MM.1S (cell line): ENCODE data around the gene ANXA2.
"Not testable (repeated sequence)": the region's sequence is repeated elsewhere in the genome, so short reads cannot be mapped to it uniquely, and the experiment has no call there.

Source experiments
- DNase-seq: peaks from one replicate; pipeline ENCODE4 v3.0.0-alpha.2; 2015
- H2AFZ ChIP-seq: fragments of 300-600 bp; sonication (generic); 2 replicates; pipeline ENCODE4 v1.6.0; 2016; ENCODE audit warnings: antibody characterized with exemption, low read length
- H3F3A ChIP-seq: fragments of 300-600 bp; sonication (generic); 2 replicates; pipeline ENCODE4 v1.6.1; 2016; ENCODE audit warnings: mild to moderate bottlenecking, antibody characterized with exemption, low read length, moderate library complexity, mixed read lengths; ENCODE audit not compliant: insufficient read depth
- H3K27ac ChIP-seq: fragments of 300-600 bp; sonication (generic); 2 replicates; pipeline ENCODE4 v1.5.1; 2016; ENCODE audit warnings: mild to moderate bottlenecking, low read length
- H3K27me3 ChIP-seq: fragments of 300-600 bp; sonication (generic); replicated peaks from 2 replicates; pipeline ENCODE4 v1.6.0; 2016; ENCODE audit warnings: low read length; ENCODE audit not compliant: insufficient read depth
- H3K36me3 ChIP-seq: fragments of 300-600 bp; sonication (generic); replicated peaks from 2 replicates; pipeline ENCODE4 v1.6.1; 2016; ENCODE audit warnings: mild to moderate bottlenecking, low read length, mixed read lengths; ENCODE audit not compliant: insufficient read depth
- H3K4me1 ChIP-seq: fragments of 300-600 bp; sonication (generic); 2 replicates; pipeline ENCODE4 v1.6.1; 2016; ENCODE audit warnings: low read length, mixed read lengths
- H3K4me2 ChIP-seq: fragments of 300-600 bp; sonication (generic); 2 replicates; pipeline ENCODE4 v1.6.0; 2016; ENCODE audit warnings: low read depth, low read length
- H3K4me3 ChIP-seq: fragments of 300-600 bp; sonication (generic); 2 replicates; pipeline ENCODE4 v1.5.1; 2016; ENCODE audit warnings: low read length, mixed read lengths
- H3K79me2 ChIP-seq: fragments of 300-600 bp; sonication (generic); 2 replicates; pipeline ENCODE4 v1.6.1; 2016; ENCODE audit warnings: mixed run types, low read length, mixed read lengths
- H3K9ac ChIP-seq: fragments of 300-600 bp; sonication (generic); 2 replicates; pipeline ENCODE4 v1.6.1; 2016; ENCODE audit warnings: low read length, mixed read lengths
- H3K9me2 ChIP-seq: fragments of 300-600 bp; sonication (generic); replicated peaks from 2 replicates; pipeline ENCODE4 v1.6.1; 2016; ENCODE audit warnings: mild to moderate bottlenecking, low read length, mixed read lengths; ENCODE audit not compliant: insufficient read depth
- H3K9me3 ChIP-seq: fragments of 300-600 bp; sonication (generic); replicated peaks from 2 replicates; pipeline ENCODE4 v1.6.1; 2016; ENCODE audit warnings: mild to moderate bottlenecking, low read length, mixed read lengths; ENCODE audit not compliant: insufficient read depth
- H4K20me1 ChIP-seq: fragments of 300-600 bp; sonication (generic); 2 replicates; pipeline ENCODE4 v1.6.1; 2016; ENCODE audit warnings: mild to moderate bottlenecking, low read length, moderate library complexity, mixed read lengths; ENCODE audit not compliant: insufficient read depth
- EZH2 ChIP-seq: fragments of 300-600 bp; sonication (generic); optimal IDR thresholded peaks from 2 replicates; pipeline ENCODE3; 2017; ENCODE audit warnings: low read depth, mild to moderate bottlenecking, antibody characterized with exemption, low read length, mixed read lengths
- EZH2phosphoT487 ChIP-seq: fragments of 300-600 bp; sonication (generic); IDR thresholded peaks from 2 replicates; pipeline ENCODE4 v1.6.1; 2018; ENCODE audit warnings: antibody characterized with exemption, low read length
- TF ChIP-seq, protein P1 (sequence below): fragments of 300-600 bp; sonication (generic); IDR thresholded peaks from 2 replicates; pipeline ENCODE4 v1.5.1; 2016; ENCODE audit warnings: antibody characterized with exemption, low read length, mixed read lengths

Gene ANXA2

DNA sequence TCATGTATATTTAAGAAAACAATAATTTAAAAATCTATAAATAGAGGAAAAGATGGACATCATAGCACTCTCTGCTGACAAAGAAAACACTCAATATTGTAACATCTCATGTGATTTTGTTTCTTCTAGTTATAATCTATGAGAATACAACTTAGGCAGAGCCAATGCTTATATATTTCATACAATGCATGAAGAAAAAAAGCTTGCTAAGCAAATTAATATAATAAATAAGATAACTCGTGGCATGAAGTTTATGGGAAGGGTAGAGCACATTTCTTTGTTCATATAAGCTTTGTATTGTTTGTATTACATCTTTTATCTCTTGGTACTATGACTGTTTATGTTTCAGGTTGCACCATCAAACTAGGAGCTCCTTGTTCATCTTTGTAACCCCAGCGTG lies 7.6 kb upstream of the ANXA2 start:
- Histone ChIP-seq H3K9me2 (no peaks in the 10 kb centered on the region), H3K27me3 (no peaks in the 10 kb centered on the region), H3K27ac (no peak overlapping the region), H3K36me3 (no peaks in the 10 kb centered on the region), H3F3A (0 out of 2 replicates have a peak, but pooled peaks cover 9% of the 10 kb centered on the region), H3K4me1 (peaks cover 13% of the 10 kb centered on the region), H2AFZ (no peak overlapping the region), H4K20me1 (no peaks in the 10 kb centered on the region), H3K9ac (no peak overlapping the region), H3K9me3 (no peaks in the 10 kb centered on the region), H3K79me2 (no peaks in the 10 kb centered on the region), H3K4me2 (no peak overlapping the region), H3K4me3 (no peak overlapping the region)
- no peak for TF ChIP-seq EZH2
- DNase-seq = no peak

DNA sequence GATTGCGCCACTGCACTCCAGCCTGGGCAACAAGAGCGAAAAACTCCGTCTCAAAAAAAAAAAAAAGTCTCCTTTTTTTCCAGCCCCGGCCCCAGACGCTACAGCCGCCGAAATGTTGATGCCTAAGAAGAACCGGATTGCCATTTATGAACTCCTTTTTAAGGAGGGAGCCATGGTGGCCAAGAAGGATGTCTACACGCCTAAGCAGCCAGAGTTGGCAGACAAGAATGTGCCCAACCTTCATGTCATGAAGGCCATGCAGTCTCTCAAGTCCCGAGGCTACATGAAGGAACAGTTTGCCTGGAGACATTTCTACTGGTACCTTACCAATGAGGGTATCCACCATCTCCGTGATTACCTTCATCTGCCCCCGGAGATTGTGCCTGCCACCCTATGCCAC lies 6.6 kb upstream of the ANXA2 start:
- H2AFZ ChIP-seq, H3K9me2 ChIP-seq, H4K20me1 ChIP-seq, DNase-seq, H3K36me3 ChIP-seq, H3K9ac ChIP-seq, H3K79me2 ChIP-seq, H3K27me3 ChIP-seq, H3K27ac ChIP-seq, H3K9me3 ChIP-seq, H3K4me2 ChIP-seq, H3K4me3 ChIP-seq: not testable (repeated sequence)
- H3F3A ChIP-seq = peaks cover 13% of the 10 kb centered on the region; the same call in 1 of the 2 replicates
- peaks cover 13% of the 10 kb centered on the region for H3K4me1 ChIP-seq

DNA sequence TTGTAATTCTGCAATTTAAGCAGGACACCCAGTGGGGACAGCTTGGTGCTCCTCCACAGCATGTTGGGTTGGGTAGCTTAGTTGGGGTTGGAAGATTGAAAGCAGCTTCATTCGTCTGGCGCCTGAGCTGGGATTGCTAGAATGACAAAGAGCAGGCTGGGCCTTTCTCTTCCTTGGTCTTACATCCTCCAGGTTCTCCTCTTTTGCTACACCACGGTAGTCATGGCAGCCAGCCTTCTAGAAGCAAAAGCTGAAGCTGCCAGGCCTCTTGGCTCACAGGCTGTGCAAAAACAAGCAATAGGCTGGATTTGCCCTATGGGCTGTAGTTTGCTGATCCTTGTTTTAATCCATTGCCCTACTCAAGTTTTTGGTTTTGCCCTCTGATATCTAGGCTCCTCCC lies 3.2 kb upstream of the ANXA2 start:
- Histone ChIP-seq H3K9ac (no peak overlapping the region), H3K79me2 (peaks cover 17% of the 10 kb centered on the region), H3K4me2 (no peak overlapping the region), H3K4me3 (no peak overlapping the region), H4K20me1 (no peaks in the 10 kb centered on the region), H3K9me2 (no peaks in the 10 kb centered on the region), H3K36me3 (no peaks in the 10 kb centered on the region), H2AFZ (no peak overlapping the region), H3K4me1 (peaks cover 7% of the 10 kb centered on the region), H3K27ac (no peak overlapping the region), H3K9me3 (no peaks in the 10 kb centered on the region), H3K27me3 (no peaks in the 10 kb centered on the region), H3F3A (peaks cover 8% of the 10 kb centered on the region; the same call in 1 of the 2 replicates)
- DNase-seq = no peak
- TF ChIP-seq EZH2 = no peak
- no peak for TF ChIP-seq EZH2phosphoT487
- TF ChIP-seq, protein P1, sequence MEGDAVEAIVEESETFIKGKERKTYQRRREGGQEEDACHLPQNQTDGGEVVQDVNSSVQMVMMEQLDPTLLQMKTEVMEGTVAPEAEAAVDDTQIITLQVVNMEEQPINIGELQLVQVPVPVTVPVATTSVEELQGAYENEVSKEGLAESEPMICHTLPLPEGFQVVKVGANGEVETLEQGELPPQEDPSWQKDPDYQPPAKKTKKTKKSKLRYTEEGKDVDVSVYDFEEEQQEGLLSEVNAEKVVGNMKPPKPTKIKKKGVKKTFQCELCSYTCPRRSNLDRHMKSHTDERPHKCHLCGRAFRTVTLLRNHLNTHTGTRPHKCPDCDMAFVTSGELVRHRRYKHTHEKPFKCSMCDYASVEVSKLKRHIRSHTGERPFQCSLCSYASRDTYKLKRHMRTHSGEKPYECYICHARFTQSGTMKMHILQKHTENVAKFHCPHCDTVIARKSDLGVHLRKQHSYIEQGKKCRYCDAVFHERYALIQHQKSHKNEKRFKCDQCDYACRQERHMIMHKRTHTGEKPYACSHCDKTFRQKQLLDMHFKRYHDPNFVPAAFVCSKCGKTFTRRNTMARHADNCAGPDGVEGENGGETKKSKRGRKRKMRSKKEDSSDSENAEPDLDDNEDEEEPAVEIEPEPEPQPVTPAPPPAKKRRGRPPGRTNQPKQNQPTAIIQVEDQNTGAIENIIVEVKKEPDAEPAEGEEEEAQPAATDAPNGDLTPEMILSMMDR = no peak

DNA sequence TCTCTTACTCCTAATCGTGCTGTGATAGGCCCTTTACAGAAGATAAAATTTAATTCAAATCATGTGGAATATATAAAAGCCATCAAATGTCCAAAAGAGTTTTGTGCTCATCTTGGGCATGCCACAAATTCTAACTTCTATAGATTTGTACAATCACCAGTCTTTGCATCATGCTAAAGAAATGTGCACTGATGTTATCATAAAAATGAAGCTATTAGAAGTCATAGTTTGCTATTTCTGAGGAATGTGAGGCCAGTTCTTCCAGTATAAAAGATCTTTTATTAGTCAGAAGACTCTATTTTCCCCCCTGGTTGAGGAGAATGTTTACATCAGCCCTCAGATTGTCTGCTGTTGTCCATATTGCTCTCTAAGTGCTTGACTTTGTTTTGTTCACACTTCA lies 2.1 kb upstream of the ANXA2 start:
- no peak overlapping the region for H2AFZ ChIP-seq
- H3K9me3 ChIP-seq = no peaks in the 10 kb centered on the region
- H3K27ac ChIP-seq = no peak overlapping the region
- H3K9ac ChIP-seq = no peak overlapping the region
- no peaks in the 10 kb centered on the region for H3K27me3 ChIP-seq
- H3K4me1 ChIP-seq = peaks cover 7% of the 10 kb centered on the region
- H3K79me2 ChIP-seq = peaks cover 28% of the 10 kb centered on the region
- H3K9me2 ChIP-seq = no peaks in the 10 kb centered on the region
- DNase-seq = no peak
- no peak overlapping the region for H3K4me3 ChIP-seq
- TF ChIP-seq EZH2 = no peak
- TF ChIP-seq, protein P1 = no peak
- TF ChIP-seq EZH2phosphoT487 = no peak
- peaks cover 8% of the 10 kb centered on the region; the same call in 1 of the 2 replicates for H3F3A ChIP-seq
- H3K4me2 ChIP-seq = no peak overlapping the region
- no peaks in the 10 kb centered on the region for H4K20me1 ChIP-seq
- no peaks in the 10 kb centered on the region for H3K36me3 ChIP-seq
